AG10803 (cell line): ENCODE measurements around the gene CANT1.
"Not testable (repeated sequence)": the region's sequence is repeated elsewhere in the genome, so short reads cannot be mapped to it uniquely, and the experiment has no call there.

Source experiments
- DNase-seq: peaks from one replicate; pipeline ENCODE4 v3.0.0; 2010; ENCODE audit warnings: low read depth
- H3K4me3 ChIP-seq: 2 replicates; pipeline ENCODE4 v1.5.1; 2011; ENCODE audit warnings: mild to moderate bottlenecking, low read length, control low read depth
- CTCF ChIP-seq: conservative IDR thresholded peaks from 2 replicates; pipeline ENCODE4 v1.5.1; 2011; ENCODE audit warnings: mild to moderate bottlenecking, low read length, control low read depth, inconsistent platforms

CANT1 gene

GRCh38 chr17:79027274-79027924 lies 17.8 kb upstream of the CANT1 start:
- no peak for TF ChIP-seq CTCF
- no peak for DNase-seq
- H3K4me3 ChIP-seq = no peak overlapping the region

- TF ChIP-seq CTCF = no peak
- peak; percentile 78 for DNase-seq
- no peak overlapping the region; the same call in 1 of the 2 replicates for H3K4me3 ChIP-seq
Observed at GRCh38 chr17:79026376-79027273, 17.1 kb upstream of the CANT1 start.

- no peak for TF ChIP-seq CTCF
- no peak for DNase-seq
- H3K4me3 ChIP-seq = peak overlapping the region; percentile 68
Observed at GRCh38 chr17:79024901-79025737, 15.6 kb upstream of the CANT1 start.

GRCh38 chr17:79023886-79024771 lies 14.6 kb upstream of the CANT1 start, which contains the start of gene C1QTNF1:
Gene C1QTNF1 (plus strand): TSS chr17:79024169. CDS start chr17:79043969, 19,800 bp downstream.
- peak within 1 kb of the TSS; percentile 68 for H3K4me3 ChIP-seq
- DNase-seq = no peak
- TF ChIP-seq CTCF = no peak

GRCh38 chr17:79023180-79023705 lies 13.7 kb upstream of the CANT1 start:
- no peak for TF ChIP-seq CTCF
- DNase-seq = no peak
- H3K4me3 ChIP-seq = no peak overlapping the region

GRCh38 chr17:79022507-79022991 lies 13.0 kb upstream of the CANT1 start:
- no peak overlapping the region for H3K4me3 ChIP-seq
- no peak for DNase-seq
- TF ChIP-seq CTCF = no peak

GRCh38 chr17:79021929-79022328 lies 12.4 kb upstream of the CANT1 start:
- not testable (repeated sequence) for DNase-seq, H3K4me3 ChIP-seq
